NCI-H345 treated with DMSO at 0.1 percent for 48 hours (cell line): ENCODE results near the gene MUC2.

ENCODE experiments used
- DNase-seq: peaks from one replicate; lab custom pipeline; 2025; ENCODE audit not compliant: unreplicated experiment; lab: John Stamatoyannopoulos, UW

The MUC2 gene

DNA sequence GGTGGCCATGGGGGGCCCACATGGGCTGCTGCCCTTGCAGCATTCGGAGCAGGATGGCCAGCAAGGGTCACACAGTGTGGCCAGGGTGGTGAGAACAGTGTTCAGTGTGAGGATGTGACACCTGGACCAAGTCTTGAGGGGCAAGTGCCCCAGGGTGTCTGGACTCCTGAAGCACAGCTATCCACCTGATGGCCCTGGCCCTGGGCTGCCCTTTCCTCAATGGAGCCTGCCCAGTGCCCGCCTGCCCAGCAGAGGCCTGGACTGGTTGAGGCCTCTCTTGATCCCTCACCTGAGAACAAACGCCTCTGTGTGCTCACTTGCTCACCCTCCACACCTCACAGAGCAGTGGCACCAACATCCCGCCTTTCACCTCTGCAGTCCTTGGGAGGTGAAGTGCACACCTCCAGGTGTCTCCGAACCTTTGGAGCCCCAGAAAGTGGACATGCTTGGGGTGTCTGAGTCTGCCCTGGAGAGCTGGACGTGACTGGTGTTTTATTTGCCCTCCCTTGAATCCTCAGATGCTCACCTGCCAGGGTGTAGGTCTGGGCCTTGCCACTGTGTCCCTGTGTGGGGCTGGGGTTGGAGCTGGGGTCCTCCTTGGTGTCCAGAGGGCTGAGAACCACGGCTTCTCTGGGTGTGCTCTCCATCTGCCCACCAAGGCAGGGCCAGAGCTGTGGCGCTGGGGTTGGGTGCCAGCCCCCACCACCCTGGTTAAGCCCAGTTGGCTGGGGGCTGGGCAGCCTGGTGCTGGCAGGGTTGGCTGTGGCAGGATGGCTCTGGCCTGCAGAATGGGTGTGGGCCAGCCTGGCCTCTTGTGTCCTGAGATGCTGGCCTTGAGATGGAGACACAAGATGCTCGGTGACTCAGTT, 3.8 kb upstream of the MUC2 start:
- no peak for DNase-seq

DNA sequence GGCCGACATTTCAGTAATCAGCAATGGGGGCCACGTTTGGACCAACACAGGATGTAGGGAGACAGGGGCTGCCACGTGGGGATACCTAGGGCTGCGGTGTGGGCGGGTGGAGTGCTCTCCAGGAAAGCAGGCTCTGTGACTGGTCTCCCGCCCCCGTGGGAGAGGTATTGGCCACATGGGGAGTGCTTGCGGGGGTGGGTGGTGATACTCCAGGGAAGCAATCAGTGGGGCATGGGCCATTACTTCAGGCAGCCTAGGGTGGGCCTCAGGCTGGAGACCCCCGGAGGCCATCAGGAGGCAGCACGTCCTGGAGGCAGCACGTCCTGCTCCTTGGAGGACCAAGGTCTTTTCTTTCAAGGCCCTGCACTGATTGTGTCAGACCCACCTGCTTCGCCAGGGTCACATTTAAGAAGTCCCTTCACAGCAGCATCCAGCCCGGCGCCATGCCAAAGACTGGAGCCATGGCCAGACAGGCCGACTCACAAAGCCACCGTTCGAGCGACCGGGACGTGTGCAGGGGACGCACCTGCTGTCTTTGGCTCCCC, 3.0 kb upstream of the MUC2 start:
- no peak for DNase-seq

DNA sequence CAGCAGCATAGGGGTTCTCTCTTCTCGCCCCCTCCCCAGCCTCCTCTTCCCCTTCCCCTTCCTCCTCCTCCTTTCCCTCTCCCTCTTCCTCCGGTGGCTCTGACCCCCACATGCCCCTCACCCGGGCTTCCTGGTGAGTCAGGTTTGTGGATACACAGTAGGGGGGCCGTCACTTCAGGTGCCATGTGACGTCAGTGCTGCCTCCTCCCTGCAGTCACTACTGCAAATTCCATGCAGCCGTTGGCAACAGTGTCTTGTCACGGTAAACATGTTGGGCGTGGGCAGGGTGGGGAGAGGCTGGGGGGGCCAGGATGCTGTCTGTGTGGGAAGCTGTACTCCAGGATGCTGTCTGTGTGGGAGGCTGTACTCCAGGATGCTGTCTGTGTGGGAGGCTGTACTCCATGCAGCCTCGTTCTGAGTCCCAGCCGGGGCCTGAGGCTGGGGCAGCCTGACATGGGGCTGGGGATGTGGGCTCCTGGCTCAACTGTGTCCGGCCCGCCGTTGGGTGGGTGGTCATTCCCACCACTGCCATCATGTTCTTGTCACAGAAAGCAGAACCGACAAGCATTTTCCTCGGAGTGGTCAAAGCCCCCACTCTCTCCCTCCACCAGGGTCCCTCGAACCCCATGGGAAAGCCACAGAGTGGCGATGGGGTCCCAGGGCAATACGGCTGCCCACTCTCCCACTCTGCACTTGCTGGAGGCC, 2.4 kb upstream of the MUC2 start:
- no peak for DNase-seq

DNA sequence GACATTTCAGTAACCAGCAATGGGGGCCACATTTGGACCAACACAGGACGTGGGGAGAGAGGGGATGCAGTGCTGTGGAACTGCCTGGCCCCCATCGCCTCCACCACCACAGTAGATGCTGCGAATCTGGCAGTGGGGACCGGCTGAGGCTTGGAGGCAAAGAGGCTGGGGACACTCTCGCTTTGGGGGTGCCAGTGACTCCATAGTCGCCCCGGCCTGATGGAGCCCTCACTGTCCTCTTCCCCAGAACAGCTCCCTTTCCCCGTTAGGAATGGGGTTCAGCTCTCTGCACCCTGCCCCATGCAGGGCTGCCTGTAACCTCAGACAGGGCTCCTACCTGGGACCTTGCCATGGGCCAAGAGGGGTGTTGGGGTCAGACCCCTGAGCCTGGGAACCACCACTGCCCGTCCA, 1.8 kb upstream of the MUC2 start:
- DNase-seq: no peak

DNA sequence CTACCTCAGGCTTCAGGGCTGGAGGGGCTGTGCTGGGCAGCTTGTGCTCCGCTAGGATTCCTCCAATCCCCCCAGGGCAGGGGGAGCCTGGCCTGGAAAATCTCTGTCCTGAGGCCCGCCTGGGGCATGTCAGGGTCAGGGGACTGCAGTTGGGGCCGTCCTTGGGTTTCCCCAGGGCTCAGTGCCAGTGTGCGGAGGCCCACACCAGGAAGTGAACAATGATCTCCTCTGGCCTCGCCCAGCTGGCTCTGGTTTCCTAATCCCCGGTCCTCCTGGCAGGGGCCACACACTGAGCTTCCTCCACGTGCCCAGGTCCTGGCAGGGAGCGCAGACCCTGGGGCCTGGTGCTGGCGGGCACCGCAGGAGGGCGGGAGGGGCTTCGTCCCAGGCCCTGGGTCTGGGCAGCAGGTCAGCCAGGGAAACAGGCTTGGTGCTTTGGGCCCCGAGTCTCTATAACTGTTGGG, 1.4 kb upstream of the MUC2 start:
- no peak for DNase-seq

DNA sequence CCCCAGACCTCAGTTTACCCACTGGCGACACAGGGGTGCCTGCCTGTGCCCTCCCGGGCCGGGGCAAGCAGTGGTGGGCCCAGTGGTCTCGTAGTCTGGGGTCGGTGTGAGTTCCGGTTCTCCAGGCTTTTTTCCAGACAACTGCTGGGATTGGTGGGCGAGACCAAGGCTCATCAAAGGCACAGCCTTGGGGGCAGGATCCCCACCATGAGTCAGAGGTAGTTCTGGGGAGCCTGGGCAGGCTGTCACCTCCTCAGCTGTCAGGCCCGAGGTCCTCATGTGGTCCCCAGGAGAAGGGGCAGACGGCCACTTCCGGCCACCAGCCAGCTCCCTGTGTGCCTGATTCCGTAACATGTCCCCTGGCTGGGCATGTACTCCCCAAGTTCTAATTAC, 827 bp upstream of the MUC2 start:
- no peak for DNase-seq

DNA sequence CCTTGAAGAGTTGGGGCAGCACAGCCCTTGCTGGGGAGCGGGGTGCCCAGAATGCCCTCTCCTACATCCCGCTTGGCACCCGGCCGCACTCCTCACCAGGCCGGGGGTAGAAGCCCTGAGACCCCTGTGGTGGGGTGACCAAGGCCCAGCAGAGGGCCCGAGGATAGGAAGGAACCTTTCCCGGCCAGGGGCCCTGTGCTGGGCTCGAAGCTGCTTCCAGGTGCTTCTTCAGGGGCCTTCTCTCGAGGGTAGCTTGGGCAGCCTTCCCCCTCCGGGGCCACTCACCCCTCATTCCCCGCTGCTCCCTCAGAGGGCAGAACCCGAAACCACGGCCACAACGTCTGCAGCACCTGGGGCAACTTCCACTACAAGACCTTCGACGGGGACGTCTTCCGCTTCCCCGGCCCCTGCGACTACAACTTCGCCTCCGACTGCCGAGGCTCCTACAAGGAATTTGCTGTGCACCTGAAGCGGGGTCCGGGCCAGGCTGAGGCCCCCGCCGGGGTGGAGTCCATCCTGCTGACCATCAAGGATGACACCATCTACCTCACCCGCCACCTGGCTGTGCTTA, 752 bp downstream of the MUC2 start:
- DNase-seq: no peak

DNA sequence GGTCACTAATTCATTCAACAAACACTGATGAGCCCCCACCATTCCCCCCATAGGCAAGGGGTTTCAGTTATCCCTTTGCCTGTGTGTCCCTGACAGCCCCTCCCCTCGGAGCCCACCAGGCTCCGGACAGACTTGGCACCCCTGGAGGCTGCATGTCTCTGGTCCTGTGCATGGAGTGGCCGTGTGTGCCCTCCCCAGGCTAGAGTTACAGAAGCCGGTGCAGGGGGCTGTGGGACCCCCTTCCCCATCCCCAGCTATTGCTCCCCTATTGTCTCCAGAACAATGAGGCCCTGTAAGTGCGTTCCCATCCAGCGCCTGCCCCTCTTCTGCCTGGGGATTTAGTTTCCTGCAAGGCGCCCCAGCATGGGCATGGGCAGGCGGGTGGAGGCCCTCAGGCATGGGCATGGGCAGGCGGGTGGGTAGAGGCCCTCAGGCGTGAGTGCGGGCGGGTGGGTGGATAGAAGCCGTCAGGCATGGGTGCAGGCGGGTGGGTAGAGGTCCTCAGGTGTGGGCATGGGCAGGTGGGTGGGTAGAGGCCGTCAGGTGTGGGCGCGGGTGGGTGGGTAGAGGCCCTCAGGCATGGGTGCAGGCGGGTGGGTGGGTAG, 1.5 kb downstream of the MUC2 start:
- no peak for DNase-seq

DNA sequence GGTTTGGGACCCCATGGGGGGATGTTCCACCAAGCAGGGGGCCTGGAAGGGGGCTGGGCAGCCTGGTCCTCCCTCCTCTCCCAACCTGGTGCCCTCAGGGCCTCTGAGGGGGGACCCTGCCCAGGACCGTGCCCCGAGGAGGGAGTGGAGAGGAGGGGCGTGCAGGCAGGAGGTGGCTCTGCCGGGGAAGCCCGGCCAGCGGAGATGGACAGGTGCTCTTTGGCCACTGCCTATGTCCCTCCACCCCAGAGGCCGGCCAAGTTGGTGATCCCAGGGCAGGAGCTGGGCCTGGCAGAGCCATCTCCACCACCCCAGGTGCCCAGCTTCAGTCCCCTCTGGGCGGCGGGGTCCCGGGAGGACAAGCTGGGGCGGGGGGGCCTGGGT, 2.4 kb downstream of the MUC2 start:
- no peak for DNase-seq

DNA sequence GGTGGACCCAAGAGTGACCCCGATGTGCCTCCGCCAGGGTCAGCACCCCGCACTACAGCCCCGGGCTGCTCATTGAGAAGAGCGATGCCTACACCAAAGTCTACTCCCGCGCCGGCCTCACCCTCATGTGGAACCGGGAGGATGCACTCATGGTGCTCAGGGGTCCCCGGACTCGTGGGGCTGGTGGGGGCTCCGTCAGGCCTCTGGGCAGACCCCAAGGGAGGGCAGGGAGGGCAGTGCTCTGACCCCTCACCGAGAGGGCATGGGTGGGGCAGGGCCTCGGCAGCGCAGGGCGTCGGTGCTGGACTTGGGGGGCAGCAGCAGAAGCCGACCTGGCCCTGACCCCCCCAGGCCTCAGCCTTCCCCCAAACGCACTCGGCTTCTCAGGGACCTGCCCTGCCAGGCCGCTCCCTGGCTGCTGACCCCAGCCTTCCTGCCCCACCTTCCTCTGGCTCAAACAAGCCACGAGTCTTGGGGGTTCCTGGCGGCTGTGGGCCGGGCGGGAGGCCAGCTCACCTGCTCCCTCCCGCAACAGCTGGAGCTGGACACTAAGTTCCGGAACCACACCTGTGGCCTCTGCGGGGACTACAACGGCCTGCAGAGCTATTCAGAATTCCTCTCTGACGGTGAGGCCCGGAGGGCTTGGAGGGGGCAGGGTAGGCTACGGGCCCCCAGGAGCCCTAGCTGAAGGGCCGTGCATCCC, 2.9 kb downstream of the MUC2 start:
- DNase-seq: no peak

DNA sequence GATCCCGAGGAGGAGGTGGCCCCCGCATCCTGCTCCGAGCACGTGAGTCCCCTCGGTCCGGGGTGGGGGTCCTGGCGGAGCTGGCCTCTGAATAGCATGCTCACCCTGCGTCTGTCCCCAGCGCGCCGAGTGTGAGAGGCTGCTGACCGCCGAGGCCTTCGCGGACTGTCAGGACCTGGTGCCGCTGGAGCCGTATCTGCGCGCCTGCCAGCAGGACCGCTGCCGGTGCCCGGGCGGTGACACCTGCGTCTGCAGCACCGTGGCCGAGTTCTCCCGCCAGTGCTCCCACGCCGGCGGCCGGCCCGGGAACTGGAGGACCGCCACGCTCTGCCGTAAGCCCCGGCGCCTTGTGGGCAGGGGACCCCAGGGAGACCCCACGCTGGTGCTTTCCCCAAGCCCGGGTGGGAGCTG, 3.5 kb downstream of the MUC2 start:
- no peak for DNase-seq

DNA sequence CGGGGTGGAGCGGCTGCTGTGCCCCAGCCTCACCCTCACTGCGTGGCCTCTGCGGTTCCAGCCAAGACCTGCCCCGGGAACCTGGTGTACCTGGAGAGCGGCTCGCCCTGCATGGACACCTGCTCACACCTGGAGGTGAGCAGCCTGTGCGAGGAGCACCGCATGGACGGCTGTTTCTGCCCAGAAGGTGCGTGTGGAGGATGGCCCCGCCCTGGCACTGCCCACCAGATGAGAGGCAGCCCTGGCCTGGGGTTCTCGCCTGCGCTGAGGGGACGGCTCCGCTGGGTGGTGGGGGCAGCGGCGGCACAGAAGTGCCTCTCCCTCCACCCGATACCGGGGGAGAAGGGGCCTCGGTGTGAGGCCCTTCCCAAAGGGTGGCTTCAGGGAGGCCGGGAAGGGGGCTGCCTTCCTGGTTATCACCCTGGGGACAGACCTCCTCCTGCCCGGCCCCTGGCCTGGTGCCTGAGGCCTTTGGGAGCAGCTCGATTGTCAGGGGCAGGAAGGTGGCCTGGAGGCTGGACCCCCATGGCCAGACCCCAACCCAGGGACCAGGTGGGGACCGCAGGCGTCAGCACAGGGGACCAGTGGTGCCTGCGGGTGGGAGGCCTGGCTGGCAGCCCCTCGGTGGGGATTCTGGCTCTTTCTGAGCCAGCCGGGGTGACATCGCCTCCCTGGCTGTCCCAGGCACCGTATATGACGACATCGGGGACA, 7.1 kb downstream of the MUC2 start:
- no peak for DNase-seq

DNA sequence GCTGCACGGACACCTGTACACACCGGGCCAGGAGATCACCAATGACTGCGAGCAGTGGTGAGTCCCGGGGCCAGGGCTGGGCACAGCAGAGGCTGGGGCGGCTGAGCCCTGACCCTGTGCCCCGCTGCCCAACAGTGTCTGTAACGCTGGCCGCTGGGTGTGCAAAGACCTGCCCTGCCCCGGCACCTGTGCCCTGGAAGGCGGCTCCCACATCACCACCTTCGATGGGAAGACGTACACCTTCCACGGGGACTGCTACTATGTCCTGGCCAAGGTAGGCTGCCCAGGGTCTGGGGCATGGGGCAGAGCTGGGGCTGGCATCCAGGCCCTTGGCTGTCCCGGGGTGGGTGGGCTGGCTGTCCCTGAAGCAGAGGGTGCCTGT, 7.7 kb downstream of the MUC2 start:
- no peak for DNase-seq

DNA sequence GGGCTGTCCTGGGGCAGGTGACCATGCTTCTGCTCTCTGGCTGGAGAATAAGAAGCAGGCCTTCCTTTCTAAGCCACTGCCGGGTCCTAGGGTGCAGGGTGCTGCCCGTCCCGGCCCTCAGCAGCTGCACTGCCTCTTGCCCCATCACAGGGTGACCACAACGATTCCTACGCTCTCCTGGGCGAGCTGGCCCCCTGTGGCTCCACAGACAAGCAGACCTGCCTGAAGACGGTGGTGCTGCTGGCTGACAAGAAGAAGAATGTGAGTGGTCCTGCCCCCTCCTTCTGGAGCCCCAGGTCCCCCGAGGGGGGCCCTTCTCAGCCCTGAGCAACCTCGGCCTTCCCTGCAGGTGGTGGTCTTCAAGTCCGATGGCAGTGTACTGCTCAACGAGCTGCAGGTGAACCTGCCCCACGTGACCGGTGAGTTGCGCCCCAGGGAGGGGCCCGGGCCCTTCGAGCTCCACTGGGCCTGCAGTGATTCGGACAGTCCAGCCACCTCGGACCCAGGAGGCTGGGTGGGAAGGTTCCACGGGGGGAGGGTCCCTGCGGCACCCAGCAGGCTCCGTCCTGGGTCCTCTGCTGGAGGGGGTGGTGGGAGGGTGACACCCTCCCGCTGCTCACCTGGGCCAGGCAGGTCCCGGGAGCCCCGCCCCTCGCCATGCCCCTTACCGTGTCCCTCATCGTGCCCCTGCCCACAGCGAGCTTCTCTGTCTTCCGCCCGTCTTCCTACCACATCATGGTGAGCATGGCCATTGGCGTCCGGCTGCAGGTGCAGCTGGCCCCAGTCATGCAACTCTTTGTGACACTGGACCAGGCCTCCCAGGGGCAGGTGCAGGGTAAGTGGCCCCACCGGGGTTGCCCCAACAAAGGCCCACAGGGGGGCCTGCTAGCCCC, 8.3 kb downstream of the MUC2 start:
- no peak for DNase-seq

DNA sequence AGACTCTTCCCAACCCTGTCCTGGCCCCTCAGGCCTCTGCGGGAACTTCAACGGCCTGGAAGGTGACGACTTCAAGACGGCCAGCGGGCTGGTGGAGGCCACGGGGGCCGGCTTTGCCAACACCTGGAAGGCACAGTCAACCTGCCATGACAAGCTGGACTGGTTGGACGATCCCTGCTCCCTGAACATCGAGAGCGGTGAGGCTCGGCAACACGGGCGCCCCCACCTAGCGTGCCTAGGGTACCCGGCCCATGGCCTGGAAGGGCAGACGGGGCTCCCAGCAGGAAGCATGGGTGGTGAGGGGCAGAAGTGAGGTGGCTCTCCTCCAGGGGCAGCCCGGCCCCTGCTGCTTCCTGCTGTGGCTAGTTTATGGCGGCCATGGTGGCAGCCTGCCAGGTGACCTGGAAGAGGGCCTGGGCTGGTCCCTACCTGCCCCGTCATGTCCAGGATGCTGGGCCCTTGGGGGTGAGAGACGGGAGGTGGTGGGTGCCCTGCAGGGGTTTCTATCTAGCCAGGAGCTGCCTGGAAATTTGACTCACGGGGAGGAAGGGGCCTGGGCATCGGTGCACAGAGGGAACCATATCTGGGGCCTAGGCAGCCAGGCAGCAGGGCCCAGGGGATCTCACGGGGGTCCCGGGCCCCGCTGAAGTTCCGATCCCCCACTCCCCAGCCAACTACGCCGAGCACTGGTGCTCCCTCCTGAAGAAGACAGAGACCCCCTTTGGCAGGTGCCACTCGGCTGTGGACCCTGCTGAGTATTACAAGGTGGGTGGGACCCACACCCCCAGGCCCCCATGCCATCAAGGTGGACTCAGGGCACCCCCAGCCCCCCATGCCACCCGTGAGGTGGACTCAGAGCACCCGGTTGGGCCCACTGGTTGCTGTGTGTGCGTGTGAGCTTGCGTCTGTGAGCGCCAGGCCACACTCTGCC, 9.2 kb downstream of the MUC2 start:
- DNase-seq: no peak

DNA sequence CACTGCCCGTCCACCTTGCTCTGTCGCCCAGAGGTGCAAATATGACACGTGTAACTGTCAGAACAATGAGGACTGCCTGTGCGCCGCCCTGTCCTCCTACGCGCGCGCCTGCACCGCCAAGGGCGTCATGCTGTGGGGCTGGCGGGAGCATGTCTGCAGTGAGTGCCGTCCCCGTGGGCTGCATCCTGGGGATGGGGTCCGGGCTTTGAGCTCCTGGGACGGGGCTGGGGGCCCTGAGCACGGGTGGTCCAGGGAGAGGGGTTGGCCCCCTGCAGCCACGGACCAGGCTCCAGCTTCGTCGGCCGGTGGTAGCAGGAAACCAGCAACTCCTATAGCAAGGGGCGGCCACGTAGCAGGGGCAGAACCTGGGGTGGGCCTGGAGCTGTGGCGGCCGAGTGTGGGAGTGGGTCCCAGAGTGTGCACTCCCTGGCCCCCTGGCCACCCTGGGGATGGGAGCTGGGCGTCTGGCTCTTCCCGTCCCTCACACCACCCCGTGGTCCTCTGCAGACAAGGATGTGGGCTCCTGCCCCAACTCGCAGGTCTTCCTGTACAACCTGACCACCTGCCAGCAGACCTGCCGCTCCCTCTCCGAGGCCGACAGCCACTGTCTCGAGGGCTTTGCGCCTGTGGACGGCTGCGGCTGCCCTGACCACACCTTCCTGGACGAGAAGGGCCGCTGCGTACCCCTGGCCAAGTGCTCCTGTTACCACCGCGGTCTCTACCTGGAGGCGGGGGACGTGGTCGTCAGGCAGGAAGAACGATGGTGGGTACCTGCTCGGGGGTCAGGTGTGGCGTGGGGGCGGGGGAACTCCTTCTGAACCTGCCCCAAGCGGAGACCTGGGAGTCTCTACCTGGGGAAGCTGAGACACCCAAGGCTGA, 10.1 kb downstream of the MUC2 start:
- no peak for DNase-seq
